Stimulated activated naive CD8-positive, alpha-beta T cell treated with anti-CD3 and anti-CD28 coated beads, Interleukin-15, Interleukin-2, amounts not matched to agents 100 U/mL and 50 U/mL, for 24 hours (primary cell): Measurements from ENCODE around the gene FHIP1B.
"Not testable (repeated sequence)": the region's sequence is repeated elsewhere in the genome, so short reads cannot be mapped to it uniquely, and the experiment has no call there.

ENCODE experiments used
- ATAC-seq: fragments of 150-1000 bp; cut with Tn5 transposase; one replicate; pipeline ENCODE4 v1.10.0; 2021
- DNase-seq: peaks from one replicate; pipeline ENCODE4 v3.0.0; 2021

The FHIP1B gene

DNA sequence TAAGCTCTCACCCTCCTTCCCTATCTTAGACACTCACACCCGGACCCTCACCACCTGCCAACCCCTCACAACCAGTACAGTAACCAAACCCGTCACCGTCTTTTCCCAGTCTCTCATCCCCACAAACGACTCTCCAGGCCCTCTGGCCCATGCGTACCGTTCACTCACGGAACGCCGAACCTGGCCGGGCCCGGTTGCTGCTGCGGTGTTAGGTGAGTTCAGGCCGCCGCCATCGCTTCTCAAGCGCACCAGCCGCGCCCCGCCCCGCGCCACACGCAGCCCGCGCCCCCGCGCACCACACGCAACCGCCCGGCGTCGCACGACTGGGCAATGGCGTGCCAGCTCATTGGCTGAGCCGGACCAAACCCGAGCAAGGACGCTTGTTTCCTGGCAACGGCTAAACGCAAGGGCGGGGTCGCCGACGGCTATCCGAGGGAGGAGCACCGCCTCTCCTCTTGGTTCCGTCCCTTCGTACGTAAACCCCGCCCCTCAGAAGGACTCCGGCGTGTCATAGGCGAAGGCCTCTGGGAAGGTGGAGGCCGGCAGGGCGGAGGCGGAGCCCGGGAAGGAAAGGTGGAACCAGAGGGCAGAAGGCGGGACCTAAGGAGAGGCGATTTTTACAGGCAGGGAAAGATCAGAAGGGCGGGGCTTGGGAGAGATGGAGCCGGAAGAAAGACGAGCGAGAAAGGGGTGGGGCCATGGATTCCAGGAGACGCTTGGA lies at the start of gene FHIP1B:
TSS of gene FHIP1B (minus strand) at position 250 of the 721 bp plus-strand sequence. CDS start 10,120 bp downstream, outside the sequence.
- ATAC-seq (peak; percentile 95), DNase-seq (peak; percentile 99)

- ATAC-seq (no peak), DNase-seq (no peak)
These were observed 49.1 kb upstream of the FHIP1B start for GRCh38 chr11:6283453-6284023.

DNA sequence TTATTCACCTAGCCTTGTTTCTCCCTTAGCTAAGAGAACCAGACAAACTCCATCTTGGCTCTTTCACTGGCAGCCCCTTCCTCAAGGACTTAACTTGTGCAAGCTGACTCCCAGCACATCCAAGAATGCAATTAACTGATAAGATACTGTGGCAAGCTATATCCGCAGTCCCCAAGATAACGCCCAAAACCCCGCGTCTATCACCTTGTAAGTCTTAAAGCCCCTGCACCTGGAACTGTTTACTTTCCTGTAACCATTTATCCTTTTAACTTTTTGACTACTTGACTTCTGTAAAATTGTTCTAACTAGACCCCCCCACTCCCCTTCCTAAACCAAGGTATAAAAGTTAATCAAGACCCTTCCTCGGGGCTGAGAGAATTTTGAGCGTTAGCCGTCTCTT lies 46.4 kb upstream of the FHIP1B start:
- DNase-seq, ATAC-seq: not testable (repeated sequence)

- ATAC-seq (no peak), DNase-seq (no peak)
These were observed 38.8 kb upstream of the FHIP1B start for GRCh38 chr11:6273188-6273587.

- ATAC-seq (no peak), DNase-seq (no peak)
These were observed 37.2 kb upstream of the FHIP1B start for GRCh38 chr11:6271598-6271997.

GRCh38 chr11:6270584-6271246 lies 36.3 kb upstream of the FHIP1B start:
- ATAC-seq = no peak
- no peak for DNase-seq

- peak; percentile 9 for DNase-seq
- no peak for ATAC-seq
These were observed 35.6 kb upstream of the FHIP1B start for GRCh38 chr11:6269994-6270393.

DNA sequence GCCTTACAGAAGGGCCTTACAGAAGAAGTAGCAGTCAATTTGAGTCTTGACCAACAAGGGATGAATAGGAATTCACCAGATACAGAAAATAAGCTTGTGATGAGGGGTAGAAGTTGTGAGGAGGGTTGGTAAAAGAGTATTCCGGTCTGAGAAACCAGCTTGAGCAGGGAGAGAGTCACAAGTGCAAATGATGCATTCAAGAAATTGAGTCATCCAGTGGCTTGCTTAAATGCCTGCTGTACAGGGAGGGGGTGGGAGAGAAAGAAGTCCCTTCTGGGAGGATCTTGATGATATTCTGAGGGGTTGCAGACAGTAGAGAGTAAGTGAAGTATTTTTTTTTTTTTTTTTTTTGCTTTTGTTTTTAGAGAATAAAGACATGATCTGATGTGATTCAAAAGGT lies 34.4 kb upstream of the FHIP1B start:
- DNase-seq (no peak), ATAC-seq (no peak)

DNA sequence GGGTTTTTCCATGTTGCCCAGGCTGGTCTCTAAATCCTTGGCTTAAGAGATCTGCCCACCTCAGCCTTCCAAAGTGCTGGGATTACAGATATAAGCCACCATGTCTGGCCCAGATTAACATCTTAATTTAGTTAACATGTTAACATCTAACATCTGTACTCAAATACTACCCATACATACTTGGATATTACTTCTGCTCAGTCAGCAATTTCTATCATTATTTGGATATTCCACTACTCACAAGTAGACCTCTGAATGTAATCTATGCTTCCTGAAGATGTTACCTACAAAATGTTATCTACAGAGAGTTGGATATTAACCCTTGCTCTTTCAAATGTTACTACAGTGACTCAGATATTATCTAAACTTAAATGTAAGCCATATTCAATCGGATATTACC lies 29.2 kb upstream of the FHIP1B start:
- ATAC-seq (no peak), DNase-seq (no peak)

DNA sequence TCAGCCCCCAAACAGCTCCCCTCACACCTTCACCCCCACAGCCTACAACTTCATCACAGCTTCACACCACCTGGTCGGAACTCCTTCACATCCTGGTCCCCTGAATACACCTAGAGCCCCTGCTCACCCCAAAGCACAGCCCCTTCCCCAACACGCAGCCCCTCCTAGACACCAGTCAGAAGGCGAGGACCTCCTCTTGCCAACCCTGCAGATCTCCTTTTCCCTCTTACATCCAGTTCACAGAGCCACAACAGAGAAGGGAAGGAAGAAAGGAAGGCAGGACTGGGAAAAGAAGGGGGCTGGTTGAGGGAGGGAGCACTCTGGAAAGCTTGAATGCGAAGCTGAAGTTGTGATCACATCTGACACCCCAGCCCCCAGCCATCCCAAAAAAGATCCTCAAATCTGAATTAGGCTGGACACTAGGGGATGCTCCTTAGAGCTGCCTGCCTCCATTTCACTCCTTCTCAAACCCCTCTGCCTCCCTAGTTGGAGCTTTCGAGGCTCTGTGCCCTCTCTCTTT lies 25.8 kb upstream of the FHIP1B start:
- ATAC-seq (no peak), DNase-seq (no peak)

- ATAC-seq (no peak), DNase-seq (peak; percentile 10)
These were observed 24.2 kb upstream of the FHIP1B start for GRCh38 chr11:6258571-6259081.

DNA sequence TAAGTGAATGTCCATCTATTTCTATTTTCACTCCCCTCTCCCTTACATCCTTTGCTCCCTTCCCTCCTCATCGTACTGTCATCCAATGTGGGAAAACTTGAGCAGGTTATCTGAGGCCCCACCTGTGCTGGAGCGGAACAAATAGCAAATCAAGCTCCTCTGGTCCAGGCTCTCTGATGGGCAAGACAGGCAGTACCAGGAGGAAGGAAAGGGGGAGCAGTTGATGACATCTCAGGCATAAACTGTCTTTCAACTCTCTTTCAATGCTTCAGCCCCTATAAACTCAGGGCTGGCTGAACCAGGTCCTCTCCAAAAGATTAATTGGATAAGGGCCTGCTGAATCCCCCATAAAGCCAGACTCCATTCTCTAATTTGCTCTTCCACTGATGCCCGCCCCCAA lies 23.7 kb upstream of the FHIP1B start:
- DNase-seq = no peak
- no peak for ATAC-seq

DNA sequence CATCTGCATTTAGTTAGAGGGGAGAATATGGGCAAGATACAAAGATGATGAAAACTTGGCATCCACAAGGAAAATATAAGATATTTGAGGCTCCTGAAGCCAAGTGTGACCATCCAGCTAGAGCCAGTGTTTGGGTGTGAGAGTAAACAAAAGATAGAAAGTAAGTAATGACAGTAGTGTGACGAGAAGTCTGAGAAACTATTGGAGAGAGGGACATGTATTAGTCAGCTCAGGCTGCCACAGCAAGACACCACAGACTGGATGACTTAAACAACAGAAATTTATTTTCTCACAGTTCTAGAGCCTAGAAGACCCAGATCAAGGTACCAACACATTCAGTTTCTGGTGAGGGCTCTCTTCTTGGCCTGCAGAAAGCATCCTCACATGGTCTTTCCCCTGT lies 18.8 kb upstream of the FHIP1B start:
- ATAC-seq (no peak), DNase-seq (no peak)

DNA sequence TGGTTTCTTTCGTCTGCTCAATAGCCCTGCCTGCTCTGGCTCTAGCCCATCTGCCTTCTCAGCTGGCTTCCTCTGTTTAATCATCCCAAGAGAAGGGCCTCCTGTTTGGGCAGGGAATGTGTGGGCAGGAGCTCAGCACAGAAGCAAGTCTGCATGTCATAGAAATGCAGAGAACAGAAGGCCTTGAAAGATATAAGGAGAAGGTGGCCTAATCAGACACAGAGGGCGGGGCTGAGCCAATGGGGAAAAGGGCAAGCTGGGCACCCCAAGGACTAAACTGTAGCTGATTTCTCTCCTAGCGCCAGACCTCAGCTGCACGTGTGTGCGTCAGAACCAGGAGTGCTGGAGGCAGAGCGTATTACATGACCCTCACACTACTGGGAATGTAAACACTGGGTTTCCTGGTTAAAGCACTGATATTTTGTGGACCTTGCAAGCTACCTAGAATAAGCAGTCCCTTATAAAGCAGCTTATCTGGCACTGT lies 17.6 kb upstream of the FHIP1B start:
- no peak for DNase-seq
- ATAC-seq = no peak

GRCh38 chr11:6251120-6251733 lies 16.8 kb upstream of the FHIP1B start:
- DNase-seq (peak; percentile 69), ATAC-seq (peak; percentile 75)

GRCh38 chr11:6249770-6250555 lies 15.5 kb upstream of the FHIP1B start:
- no peak for DNase-seq
- no peak for ATAC-seq

DNA sequence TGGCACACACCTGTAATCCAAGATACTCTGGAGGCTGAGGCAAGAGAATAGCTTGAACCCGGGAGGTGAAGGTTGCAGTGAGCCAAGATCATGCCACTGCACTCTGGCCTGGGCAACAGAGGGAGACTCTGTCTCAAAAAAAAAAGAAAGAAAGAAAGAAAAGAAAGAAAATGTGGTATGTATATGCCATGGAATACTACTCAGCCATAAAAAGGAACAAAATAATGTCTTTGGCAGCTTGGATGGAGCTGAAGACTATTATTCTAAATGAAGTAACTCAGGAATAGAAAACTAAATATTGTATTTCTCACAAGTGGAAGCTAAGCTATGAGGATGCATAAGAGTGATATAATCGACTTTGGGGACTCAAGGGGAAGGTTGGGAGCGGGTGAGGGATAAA lies 14.5 kb upstream of the FHIP1B start:
- ATAC-seq, DNase-seq: not testable (repeated sequence)

DNA sequence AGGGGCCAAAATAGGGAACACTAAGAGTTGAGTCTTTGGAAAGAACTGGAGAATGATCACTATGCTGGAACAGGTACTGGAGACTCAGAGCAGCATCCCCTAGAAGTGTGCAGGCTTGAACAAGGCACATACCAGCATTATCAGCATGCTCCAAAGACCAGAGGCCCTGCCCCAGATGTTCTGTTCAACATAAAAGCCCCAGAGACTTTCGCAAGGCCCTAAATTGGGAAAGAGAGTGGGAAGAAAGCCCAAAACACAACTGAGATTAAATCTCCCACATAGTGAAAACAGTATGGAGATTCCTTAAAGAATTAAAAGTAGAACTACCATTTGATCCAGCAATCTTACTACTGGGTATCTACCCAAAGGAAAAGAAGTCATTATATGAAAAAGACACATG lies 13.8 kb upstream of the FHIP1B start:
- ATAC-seq = no peak
- DNase-seq = no peak

DNA sequence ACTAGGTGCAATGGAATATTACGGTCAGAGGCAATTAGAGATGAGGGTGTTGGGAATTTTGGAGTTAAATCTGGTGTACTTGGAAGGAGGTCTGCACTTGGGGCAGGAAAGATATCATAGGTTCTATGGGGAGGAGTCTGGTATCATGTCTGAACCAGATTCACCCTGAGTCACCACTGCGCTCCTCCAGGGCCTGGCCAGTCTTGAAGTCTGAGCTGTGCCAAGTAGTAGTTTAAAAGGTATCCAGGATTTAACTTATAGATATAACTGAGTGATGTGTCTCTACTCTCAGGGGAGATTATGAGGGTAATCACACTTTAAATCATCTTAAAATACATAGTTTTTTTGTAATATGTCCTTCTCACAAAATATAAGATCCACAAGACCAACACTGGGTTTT lies 11.1 kb upstream of the FHIP1B start:
- DNase-seq (no peak), ATAC-seq (no peak)

GRCh38 chr11:6241316-6241715 lies 6.9 kb upstream of the FHIP1B start:
- ATAC-seq = no peak
- no peak for DNase-seq

- ATAC-seq = no peak
- DNase-seq = no peak
These were observed 6.3 kb upstream of the FHIP1B start for GRCh38 chr11:6240781-6241180.

- no peak for ATAC-seq
- no peak for DNase-seq
These were observed 5.7 kb upstream of the FHIP1B start for GRCh38 chr11:6240139-6240538.
